ENCODE results near the gene SLC25A21.

Gene SLC25A21

DNA sequence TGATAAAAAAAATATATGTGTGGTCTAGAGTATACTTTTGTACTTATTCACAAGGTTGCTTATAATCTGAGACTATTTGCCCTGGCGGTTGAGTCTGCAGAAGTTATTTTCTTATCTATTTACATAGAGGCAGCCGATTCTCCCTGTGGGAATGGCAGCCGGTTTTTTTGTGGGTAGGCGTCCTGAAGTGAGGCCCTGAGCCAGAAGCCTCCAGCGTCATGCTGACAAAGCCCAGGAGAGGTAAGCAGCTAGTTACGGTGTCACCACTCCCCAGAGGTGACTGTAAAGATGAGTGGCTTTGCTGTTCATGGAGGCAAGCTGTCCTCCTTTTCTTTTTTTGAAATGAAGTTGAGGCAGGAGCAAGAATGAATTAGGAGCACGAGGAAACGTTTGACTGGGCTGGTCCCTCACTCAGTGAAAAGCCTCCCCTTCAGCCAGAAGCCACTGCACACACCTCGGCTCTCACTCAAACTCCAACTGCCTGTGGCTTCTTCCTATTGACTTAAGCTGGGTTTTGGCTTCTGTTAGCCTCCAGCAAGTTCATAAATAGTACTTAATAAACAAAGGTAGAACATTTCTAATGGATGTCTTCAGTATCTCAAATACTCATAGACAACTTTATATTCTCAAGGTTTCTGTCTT is 489.2 kb downstream of the SLC25A21 start:
- DNase-seq: peak; percentile 46 to 82

- DNase-seq: no peak
Measured at GRCh38 chr14:36682338-36682737, 490.1 kb downstream of the SLC25A21 start.

GRCh38 chr14:36676236-36676635 is 496.2 kb downstream of the SLC25A21 start:
- peak in 1 of 2 experiments; percentile 65 for DNase-seq

DNA sequence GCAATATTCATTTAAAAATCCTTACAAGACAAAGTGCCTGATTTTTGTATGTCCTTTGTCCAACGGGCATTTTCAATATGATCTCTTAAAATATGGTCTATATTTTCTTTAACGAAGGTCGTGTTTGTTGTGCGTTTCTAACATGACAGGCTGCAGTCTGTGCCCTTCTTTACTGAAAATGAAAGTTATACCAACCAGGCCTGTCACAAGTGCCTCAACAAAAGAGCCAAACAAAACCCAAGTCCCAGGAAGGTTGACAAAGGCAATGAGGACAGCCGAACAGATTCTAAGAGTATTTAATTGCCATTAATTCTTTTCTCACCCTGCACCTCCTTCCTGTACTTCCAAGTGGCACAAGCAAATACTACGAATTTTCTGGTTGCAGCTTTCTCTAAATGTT is 496.8 kb downstream of the SLC25A21 start:
- DNase-seq: peak; percentile 34 to 71

- DNase-seq: no peak
Measured at GRCh38 chr14:36674659-36675058, 497.7 kb downstream of the SLC25A21 start.

- DNase-seq: no peak
Measured at GRCh38 chr14:36672095-36672494, 500.3 kb downstream of the SLC25A21 start.

DNA sequence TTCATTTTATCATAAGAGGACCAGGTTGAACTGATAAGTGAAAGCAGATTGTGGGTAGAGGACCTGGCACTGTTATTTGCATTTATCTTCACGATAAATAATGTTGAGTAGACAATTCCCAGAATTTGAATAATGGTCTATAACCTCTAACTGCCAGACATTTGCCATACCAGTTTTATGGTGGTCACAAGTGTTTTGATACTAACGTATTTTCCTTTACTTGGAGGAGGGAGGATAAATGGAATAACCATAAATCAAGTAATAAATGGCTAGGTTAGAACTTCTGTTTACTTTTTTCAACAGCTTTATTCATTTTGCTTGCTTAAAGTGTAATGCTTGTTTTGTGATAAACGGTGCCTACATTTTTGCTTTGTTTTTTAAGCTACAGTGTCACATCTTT is 501.3 kb downstream of the SLC25A21 start:
- peak in 1 of 2 experiments; percentile 93 for DNase-seq

DNA sequence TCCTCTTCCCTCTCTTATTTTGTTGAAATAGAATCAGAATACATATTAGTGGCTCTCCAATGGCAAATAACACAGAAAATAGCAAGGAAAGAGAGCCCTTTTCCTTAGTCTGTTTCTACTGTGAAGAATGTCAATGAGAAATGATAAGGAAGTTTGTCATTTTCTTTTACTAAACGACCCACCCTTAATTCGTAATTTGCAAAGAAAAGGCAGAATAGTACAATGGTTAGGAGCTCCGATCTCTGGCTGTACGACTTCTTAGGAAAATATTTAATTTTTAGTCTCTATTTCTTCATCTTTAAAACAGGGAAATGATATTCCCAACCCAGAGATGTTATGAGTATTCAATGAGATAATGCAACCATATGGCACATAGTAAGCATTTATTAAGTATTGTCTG is 504.7 kb downstream of the SLC25A21 start:
- peak in 1 of 2 experiments; percentile 83 for DNase-seq

- DNase-seq: peak in 1 of 2 experiments; percentile 65
Measured at GRCh38 chr14:36666416-36667206, 505.8 kb downstream of the SLC25A21 start.

DNA sequence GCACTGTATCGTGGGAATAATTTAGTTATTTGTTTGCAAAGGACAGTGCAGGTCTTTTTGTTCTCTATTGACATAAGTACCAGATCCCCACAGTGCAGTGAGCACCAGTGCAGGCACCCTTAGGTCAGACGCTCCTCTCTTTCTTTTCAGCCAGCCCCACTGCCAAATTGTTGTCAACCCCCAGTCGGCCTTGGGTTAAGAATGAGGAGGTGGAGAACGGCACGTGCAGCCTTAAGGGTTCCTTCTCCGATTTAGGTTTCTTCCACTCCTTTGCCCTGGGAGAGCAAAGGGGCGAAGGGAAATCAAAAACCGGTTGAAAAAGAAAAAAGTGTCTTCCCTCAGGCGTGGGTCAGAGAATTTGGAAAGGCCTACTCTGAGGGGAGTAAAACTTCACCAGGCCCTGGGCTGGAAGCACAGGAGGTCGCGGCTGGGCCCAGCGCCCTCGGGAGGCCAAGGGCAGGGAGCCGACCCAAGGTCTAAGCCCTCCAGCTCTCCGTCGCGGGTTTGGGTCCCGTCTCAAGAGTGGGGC is 506.5 kb downstream of the SLC25A21 start:
- peak in 1 of 2 experiments; percentile 65 for DNase-seq

GRCh38 chr14:36664322-36665193 is 507.8 kb downstream of the SLC25A21 start:
- DNase-seq: no peak

DNA sequence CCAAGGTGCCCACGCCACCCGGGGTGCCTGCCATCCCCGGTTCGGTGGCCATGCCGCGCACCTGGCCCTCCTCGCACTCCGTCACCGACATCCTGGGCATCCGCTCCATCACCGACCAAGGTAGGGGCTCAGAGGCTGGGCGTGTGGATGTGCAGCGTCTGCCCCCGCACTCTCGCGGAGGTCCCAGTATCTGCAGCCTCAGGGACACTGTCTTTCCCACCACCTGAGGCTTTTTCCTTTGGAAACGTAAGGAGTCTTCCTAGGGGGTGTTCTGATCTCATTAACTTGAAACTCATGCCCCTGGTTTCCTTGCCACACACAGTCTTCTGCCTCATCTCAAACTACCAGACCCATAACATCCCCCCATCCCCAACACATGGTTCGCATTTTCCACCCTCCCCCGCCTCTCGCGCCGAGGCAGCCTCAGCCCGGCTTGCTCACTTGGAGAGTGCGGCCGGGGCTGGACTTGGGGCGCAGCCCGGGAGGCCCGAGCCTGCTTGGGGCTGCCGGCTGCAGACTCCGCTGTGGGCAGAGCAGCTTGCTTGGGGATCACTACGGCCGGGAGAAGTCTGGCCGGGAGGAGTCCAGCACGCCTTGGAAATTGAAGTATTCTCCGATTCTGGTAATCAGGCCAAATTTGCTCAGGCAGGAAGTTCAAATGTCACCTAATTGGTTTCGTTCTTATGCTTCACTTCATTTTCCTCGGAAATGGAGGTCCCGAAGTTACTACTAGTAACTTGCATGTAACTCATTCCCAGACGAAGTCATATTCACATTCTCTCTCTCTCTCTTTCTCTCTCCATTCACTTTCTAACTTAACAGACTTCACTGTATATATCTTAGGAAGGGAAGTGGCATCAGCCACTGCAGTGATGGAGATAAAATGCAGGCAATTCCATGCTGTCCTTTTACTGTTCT is 508.7 kb downstream of the SLC25A21 start:
- peak in 1 of 2 experiments; percentile 78 for DNase-seq

DNA sequence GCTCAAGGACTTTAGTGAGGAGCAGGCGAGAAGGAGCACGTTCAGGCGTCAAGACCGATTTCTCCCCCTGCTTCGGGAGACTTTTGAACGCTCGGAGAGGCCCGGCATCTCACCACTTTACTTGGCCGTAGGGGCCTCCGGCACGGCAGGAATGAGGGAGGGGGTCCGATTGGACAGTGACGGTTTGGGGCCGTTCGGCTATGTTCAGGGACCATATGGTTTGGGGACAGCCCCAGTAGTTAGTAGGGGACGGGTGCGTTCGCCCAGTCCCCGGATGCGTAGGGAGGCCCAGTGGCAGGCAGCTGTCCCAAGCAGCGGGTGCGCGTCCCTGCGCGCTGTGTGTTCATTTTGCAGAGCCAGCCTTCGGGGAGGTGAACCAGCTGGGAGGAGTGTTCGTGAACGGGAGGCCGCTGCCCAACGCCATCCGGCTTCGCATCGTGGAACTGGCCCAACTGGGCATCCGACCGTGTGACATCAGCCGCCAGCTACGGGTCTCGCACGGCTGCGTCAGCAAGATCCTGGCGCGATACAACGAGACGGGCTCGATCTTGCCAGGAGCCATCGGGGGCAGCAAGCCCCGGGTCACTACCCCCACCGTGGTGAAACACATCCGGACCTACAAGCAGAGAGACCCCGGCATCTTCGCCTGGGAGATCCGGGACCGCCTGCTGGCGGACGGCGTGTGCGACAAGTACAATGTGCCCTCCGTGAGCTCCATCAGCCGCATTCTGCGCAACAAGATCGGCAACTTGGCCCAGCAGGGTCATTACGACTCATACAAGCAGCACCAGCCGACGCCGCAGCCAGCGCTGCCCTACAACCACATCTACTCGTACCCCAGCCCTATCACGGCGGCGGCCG is 509.6 kb downstream of the SLC25A21 start:
- peak; percentile 20 to 67 for DNase-seq

DNA sequence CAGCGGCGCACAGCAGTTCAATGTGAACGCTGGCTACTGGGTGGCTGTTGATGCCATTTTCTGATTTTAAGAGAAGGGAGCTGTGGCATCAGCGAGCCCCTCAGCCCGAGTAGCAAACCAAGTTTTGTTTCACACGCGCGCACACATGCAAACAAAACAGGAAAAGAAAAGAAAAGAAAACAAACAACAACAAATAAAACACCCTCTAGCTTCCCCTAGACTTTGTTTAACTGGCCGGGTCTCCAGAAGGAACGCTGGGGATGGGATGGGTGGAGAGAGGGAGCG is 510.2 kb downstream of the SLC25A21 start:
- no peak for DNase-seq

- DNase-seq: peak; percentile 99
Measured at GRCh38 chr14:36661506-36662257, 510.7 kb downstream of the SLC25A21 start, which contains the start of gene PAX9. PAX9 (plus strand) TSS chr14:36661860; CDS start chr14:36662090, 230 bp downstream.

GRCh38 chr14:36660736-36661505 is 511.5 kb downstream of the SLC25A21 start:
- peak; percentile 92 to 99 for DNase-seq

DNA sequence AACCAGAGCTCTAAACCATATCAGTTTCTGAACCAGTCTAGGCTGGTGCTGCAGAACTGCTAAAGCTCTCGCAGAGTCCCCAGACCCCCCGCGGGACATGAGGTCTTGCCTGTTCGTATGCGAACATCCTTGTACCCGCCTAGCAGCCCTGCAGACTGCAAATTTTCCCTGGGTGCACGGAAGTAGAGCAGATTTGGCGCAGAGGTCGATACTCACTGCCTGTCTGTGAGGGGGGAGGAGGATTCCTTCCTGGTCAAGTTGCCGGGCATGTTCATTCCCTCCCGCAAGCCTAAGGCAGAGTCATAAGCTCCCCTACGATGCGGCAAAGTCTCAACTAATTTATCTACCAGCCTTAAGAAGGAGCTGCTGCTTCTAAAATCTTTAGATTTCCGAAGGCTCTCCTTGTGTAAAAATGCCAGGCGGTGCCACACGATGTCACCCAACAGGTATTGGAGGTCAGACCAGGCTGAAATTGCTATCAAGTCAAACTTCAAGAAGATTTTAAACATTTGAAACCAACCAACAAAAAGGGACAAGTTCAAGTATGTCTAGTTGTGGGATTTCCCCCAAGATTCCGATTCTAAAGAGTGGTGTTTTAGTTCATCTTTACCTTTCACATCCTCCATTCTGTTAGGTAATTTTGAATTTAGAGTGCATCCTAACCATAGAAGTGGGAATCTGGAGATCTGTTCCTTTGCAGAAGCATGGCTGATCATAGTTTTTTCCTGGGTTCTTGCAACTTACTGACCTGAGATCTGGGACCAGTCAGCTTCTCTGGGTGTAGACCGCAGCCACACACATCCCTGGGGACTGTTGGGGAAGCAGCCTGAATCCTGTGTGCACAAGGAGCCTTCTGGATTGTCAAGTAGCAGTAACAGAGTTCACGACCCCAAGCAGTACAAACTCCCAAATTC is 512.3 kb downstream of the SLC25A21 start:
- peak in 1 of 2 experiments; percentile 56 for DNase-seq
